Activated CD8-positive, alpha-beta T cell treated with anti-CD3 and anti-CD28 coated beads for 36 hours (primary cell): ENCODE results near the gene BMS1. TPM values are rescaled to one million over a fixed set of nuclear protein-coding genes. Genes with fewer than 3 reads are reported as not detected.
"Not testable (repeated sequence)": the region's sequence is repeated elsewhere in the genome, so short reads cannot be mapped to it uniquely, and the experiment has no call there.

ENCODE experiments used
- ATAC-seq: fragments of 200-7000 bp; cut with Tn5 transposase; one replicate; pipeline ENCODE4 v1.10.0; 2021; ENCODE audit warnings: mild to moderate bottlenecking, moderate library complexity
- CTCF ChIA-PET: fragments of 350-600 bp; sonication (Branson Sonifier 250); formaldehyde crosslinking; loops from one replicate; lab custom pipeline; 2021; ENCODE audit warnings: antibody characterized with exemption; lab: Charles Lee
- POLR2A ChIA-PET: fragments of 350-600 bp; sonication (Branson Sonifier 250); formaldehyde crosslinking; loops from one replicate; lab custom pipeline; 2021; ENCODE audit warnings: antibody characterized with exemption; lab: Charles Lee
- DNase-seq: peaks from one replicate; pipeline ENCODE4 v3.0.0-alpha.2; 2020
- H3K27ac Mint-ChIP-seq: one replicate; pipeline ENCODE4 v1.8.0; 2021; ENCODE audit warnings: mild to moderate bottlenecking, mixed read lengths
- H3K27me3 Mint-ChIP-seq: one replicate; pipeline ENCODE4 v1.8.0; 2021; ENCODE audit warnings: mixed read lengths
- H3K36me3 Mint-ChIP-seq: one replicate; pipeline ENCODE4 v1.8.0; 2021; ENCODE audit warnings: low read depth, mixed read lengths
- H3K4me1 Mint-ChIP-seq: one replicate; pipeline ENCODE4 v1.8.0; 2021; ENCODE audit warnings: low read depth, mixed read lengths
- H3K4me3 Mint-ChIP-seq: one replicate; pipeline ENCODE4 v1.8.0; 2021; ENCODE audit warnings: mild to moderate bottlenecking, moderate library complexity, mixed read lengths
- H3K9me3 Mint-ChIP-seq: one replicate; pipeline ENCODE4 v1.8.0; 2021; ENCODE audit warnings: mixed read lengths
- intact Hi-C: fragments of 100-400 bp; cut with micrococcal nuclease; formaldehyde crosslinking; loops from one replicate; pipeline ENCODE4 v1.10.0; 2022
- total RNA-seq, 2 experiments: library from RNA; stranded (reverse); gene quantifications; one replicate each; pipeline ENCODE4 v1.2.3, GENCODE V29; 2021
- TF ChIP-seq, protein P1 (sequence below): fragments of 200-600 bp; IDR thresholded peaks from one replicate; pipeline ENCODE4 v1.8.0; 2022; ENCODE audit warnings: antibody characterized with exemption, mild to moderate bottlenecking

The BMS1 gene
- total RNA-seq, 2 experiments from 2014 or later: 27.6 to 28.1 TPM

DNA sequence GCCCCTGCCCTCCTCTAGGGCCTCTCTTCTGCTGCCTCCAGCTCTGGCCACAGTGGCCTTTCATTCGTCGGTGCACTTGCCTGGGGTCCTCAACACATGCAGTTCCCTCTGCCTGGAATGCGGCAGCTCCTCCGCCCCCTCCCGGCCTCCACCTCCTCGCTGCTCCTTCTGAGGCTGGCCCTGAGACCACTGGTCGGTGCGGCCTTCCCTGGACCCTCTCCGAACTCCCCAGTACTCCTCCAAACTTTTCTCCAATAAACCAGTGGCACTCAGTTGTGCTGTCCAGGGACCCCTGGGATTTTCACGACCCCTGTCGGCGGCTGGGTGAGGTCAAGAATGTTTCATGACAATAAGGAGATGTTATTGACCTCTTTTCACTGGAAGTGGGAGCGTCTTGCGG, 53.5 kb downstream of the BMS1 start:
- ChIA-PET POLR2A (no interaction called here), CTCF (no interaction called here)
- peaks cover 26% of the 10 kb centered on the region for H3K27me3 Mint-ChIP-seq
- no peak overlapping the region for H3K27ac Mint-ChIP-seq
- no peak for ATAC-seq
- TF ChIP-seq, protein P1, sequence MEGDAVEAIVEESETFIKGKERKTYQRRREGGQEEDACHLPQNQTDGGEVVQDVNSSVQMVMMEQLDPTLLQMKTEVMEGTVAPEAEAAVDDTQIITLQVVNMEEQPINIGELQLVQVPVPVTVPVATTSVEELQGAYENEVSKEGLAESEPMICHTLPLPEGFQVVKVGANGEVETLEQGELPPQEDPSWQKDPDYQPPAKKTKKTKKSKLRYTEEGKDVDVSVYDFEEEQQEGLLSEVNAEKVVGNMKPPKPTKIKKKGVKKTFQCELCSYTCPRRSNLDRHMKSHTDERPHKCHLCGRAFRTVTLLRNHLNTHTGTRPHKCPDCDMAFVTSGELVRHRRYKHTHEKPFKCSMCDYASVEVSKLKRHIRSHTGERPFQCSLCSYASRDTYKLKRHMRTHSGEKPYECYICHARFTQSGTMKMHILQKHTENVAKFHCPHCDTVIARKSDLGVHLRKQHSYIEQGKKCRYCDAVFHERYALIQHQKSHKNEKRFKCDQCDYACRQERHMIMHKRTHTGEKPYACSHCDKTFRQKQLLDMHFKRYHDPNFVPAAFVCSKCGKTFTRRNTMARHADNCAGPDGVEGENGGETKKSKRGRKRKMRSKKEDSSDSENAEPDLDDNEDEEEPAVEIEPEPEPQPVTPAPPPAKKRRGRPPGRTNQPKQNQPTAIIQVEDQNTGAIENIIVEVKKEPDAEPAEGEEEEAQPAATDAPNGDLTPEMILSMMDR: no peak
- H3K36me3 Mint-ChIP-seq: peaks cover 11% of the 10 kb centered on the region
- intact Hi-C loops: no loop called here
- no peaks in the 10 kb centered on the region for H3K4me1 Mint-ChIP-seq
- no peaks in the 10 kb centered on the region for H3K9me3 Mint-ChIP-seq
- DNase-seq: no peak
- no peak overlapping the region for H3K4me3 Mint-ChIP-seq

DNA sequence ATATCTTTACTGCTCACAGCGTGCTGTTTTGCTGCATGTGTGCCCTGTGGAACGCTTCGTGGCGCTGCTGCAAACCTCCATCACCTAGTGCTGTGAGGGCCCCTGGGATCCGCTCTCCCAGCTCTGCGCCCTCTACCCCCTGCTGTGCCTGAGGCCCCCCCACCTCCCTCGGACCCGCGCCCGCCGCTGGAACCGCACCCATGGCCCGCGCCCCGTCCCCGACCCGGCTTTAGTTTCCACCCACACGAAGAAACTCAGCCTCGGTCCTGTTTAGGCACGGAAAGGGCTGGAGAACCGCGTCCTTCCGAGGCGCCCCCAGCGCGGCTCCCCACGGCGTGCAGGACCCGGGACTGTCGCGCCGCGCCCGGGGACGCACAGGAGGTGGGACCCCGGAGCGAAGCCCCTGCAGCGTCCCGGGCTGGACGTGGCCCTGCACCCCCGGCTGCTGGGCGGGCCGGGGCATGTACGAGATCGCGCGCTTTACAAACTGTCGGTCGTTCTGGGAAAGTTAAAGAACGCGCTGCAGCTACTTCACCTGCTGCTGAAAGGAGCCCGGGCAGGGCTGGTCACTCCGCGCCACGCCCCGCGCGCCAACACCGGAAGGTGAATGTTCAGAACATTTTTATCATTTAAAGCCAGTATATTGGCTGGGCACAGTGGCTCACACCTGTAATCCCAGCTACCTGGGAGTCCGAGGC, 54.3 kb downstream of the BMS1 start:
- DNase-seq (peak; percentile 18), ATAC-seq (no peak)
- POLR2A ChIA-PET: no interaction called here
- H3K36me3 Mint-ChIP-seq: peaks cover 5% of the 10 kb centered on the region
- CTCF ChIA-PET: interaction anchor here (1.0 kb wide), 1 partner anchor 83 kb away, joined by 3 read pairs; no protein-coding TSS in a partner anchor
- H3K4me3 Mint-ChIP-seq: no peak overlapping the region
- TF ChIP-seq, protein P1: no peak
- H3K27ac Mint-ChIP-seq: no peak overlapping the region
- H3K27me3 Mint-ChIP-seq: peaks cover 26% of the 10 kb centered on the region
- intact Hi-C loops: no loop called here
- H3K9me3 Mint-ChIP-seq: no peaks in the 10 kb centered on the region
- no peaks in the 10 kb centered on the region for H3K4me1 Mint-ChIP-seq

DNA sequence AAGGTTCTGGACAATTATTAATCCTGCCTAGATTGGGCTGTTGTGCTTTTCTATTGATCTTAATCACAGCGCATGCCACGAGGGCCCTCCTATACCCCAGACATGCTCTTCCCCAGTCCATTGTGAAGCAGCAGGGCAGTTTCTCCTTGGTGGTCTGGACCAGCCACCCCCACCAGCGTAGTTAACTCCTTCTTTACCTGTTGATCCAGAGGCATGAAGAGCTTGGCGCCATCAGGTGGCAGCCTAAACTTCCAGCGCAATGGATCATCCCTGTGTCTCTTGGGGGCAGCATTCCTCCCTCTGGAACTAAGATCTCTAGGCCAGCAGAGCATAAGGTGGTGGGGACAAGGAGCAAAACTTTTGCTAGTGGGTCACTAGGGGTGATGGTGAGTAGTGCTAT, 62.2 kb downstream of the BMS1 start:
- H3K36me3 Mint-ChIP-seq, ATAC-seq, H3K4me3 Mint-ChIP-seq, CTCF ChIA-PET, H3K4me1 Mint-ChIP-seq, intact Hi-C loops, POLR2A ChIA-PET, H3K9me3 Mint-ChIP-seq, H3K27ac Mint-ChIP-seq, DNase-seq: not testable (repeated sequence)
- H3K27me3 Mint-ChIP-seq: peaks cover 13% of the 10 kb centered on the region

DNA sequence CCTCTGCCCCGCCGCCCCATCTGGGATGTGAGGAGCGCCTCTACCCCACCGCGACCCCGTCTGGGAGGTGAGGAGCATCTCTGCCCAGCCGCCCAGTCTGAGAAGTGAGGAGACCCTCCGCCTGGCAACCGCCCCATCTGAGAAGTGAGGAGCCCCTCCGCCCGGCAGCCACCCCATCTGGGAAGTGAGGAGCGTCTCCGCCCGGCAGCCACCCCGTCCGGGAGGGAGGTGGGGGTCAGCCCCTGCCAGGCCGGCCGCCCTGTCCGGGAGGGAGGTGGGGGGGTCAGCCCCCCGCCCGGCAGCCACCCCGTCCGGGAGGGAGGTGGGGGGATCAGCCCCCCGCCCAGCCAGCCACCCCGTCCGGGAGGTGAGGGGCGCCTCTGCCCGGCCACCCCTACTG, 64.7 kb downstream of the BMS1 start:
- DNase-seq, H3K9me3 Mint-ChIP-seq, POLR2A ChIA-PET, CTCF ChIA-PET, ATAC-seq, intact Hi-C loops, H3K36me3 Mint-ChIP-seq, H3K27ac Mint-ChIP-seq, H3K27me3 Mint-ChIP-seq, H3K4me1 Mint-ChIP-seq, H3K4me3 Mint-ChIP-seq: not testable (repeated sequence)

DNA sequence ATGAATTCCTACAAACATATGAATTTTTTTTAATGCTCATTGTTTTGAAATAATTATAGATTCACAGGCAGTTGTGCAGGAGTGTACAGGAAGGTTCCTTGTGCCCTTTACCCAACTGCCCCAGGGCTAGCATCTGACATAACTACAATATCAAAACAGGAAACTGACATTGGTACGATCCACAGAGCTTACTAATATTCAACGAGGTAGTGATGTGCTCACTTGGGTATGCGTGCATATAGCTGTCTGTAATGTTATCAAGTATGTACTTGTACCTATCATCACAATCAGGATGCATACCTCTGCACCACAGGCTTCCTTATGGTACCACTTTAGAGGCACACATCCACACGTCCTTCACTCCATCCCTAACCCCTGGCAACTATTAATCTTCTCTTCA, 68.3 kb downstream of the BMS1 start:
- CTCF ChIA-PET: no interaction called here
- peaks cover 9% of the 10 kb centered on the region for H3K27me3 Mint-ChIP-seq
- DNase-seq (no peak), ATAC-seq (no peak)
- no peaks in the 10 kb centered on the region for H3K9me3 Mint-ChIP-seq
- H3K4me1 Mint-ChIP-seq: no peaks in the 10 kb centered on the region
- TF ChIP-seq, protein P1: no peak
- POLR2A ChIA-PET: no interaction called here
- no peak overlapping the region for H3K27ac Mint-ChIP-seq
- no peaks in the 10 kb centered on the region for H3K36me3 Mint-ChIP-seq
- H3K4me3 Mint-ChIP-seq: no peak overlapping the region
- intact Hi-C loops: no loop called here

DNA sequence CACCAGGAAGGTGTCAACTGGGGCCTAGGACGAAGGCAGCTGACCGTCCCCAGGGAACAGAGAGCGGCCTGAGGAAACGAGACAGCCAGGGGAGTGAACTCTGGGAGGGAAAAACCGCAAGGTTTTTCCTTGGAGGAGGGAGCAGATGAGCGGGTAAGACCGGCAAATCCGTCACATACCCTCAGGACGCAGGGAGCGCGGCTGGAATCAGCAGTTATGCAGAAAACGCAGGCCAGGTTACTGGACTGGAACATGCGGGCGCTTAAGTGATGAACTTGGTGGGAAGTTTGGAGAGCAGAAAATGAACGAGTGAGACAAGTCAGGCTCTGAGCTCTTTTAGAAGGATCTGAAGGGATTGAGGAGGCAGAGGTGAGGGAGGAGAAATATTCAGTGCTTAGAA, 76.7 kb downstream of the BMS1 start:
- intact Hi-C loops: no loop called here
- no peak for DNase-seq
- H3K4me1 Mint-ChIP-seq: no peaks in the 10 kb centered on the region
- H3K27ac Mint-ChIP-seq: no peak overlapping the region
- POLR2A ChIA-PET: no interaction called here
- H3K27me3 Mint-ChIP-seq: peaks cover 15% of the 10 kb centered on the region
- TF ChIP-seq, protein P1: no peak
- no peaks in the 10 kb centered on the region for H3K36me3 Mint-ChIP-seq
- no peak for ATAC-seq
- CTCF ChIA-PET: no interaction called here
- no peaks in the 10 kb centered on the region for H3K9me3 Mint-ChIP-seq
- H3K4me3 Mint-ChIP-seq: no peak overlapping the region

DNA sequence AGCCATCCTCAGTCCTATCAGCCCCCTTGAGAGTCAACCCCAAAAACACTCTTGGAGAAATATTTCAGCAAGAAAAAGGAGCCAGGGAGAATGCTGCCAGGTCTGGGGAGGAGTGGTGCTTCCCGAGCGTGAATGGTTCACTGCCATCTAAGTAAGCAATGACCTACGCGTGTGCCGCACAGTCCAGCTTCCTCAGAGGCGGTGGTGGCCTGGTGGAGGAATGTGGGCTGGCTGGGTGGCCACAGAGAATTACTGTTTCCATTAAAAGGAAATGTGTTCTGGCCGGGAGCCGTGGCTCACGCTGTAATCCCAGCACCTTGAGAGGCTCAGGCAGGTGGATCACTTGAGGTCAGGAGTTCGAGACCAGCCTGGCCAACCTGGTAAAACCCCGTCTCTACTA, 77.4 kb downstream of the BMS1 start:
- H3K4me3 Mint-ChIP-seq, CTCF ChIA-PET, H3K36me3 Mint-ChIP-seq, DNase-seq, H3K27ac Mint-ChIP-seq, H3K9me3 Mint-ChIP-seq, intact Hi-C loops, H3K4me1 Mint-ChIP-seq, ATAC-seq, POLR2A ChIA-PET: not testable (repeated sequence)
- H3K27me3 Mint-ChIP-seq: peaks cover 23% of the 10 kb centered on the region

DNA sequence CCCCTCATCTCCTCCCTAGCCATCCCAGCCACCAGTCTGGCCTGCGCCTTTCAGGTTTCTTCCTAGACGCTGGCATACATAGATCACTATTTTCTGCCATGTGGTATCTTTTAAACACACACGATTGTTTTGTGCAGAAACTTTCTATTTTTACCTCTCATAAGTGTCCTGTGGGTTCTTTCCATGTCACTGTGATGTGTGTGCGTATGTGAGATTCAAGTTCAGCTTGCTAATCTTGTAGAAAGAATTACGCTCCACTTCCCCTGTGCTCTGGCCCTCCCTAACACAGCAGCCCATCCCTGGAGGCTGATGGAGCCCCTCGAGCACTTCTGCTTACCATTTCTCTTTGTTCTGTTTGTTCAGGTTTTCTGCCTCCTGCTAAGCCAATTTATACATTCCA, 80.2 kb downstream of the BMS1 start:
- H3K36me3 Mint-ChIP-seq, intact Hi-C loops, H3K4me1 Mint-ChIP-seq, DNase-seq, ATAC-seq, H3K9me3 Mint-ChIP-seq, POLR2A ChIA-PET, CTCF ChIA-PET, H3K27ac Mint-ChIP-seq, H3K4me3 Mint-ChIP-seq: not testable (repeated sequence)
- H3K27me3 Mint-ChIP-seq: peaks cover 31% of the 10 kb centered on the region
